ENCODE results near the gene GRID2. TPM values are rescaled to one million over a fixed set of nuclear protein-coding genes. Genes with fewer than 3 reads are reported as not detected.

GRID2 gene
- total RNA-seq, 1 donor from 2014 or later = not detected

- H3K4me1 ChIP-seq = no peaks in the 10 kb centered on the region
- H3K36me3 ChIP-seq = no peaks in the 10 kb centered on the region
- peaks cover 12% of the 10 kb centered on the region for H3K9me3 ChIP-seq (replicated peaks)
- DNase-seq = no peak
- no peak overlapping the region for H3K4me3 ChIP-seq
- no peaks in the 10 kb centered on the region for H3K27me3 ChIP-seq (ENCODE audit: low read depth)
- H3K27ac ChIP-seq (replicated peaks) = no peak overlapping the region
- TF ChIP-seq CTCF (IDR thresholded peaks at IDR 0.05; ENCODE audit: borderline replicate concordance) = no peak
- intact Hi-C loops (cut with micrococcal nuclease) = no loop called here
Measured at GRCh38 chr4:92791871-92792440, 488.2 kb downstream of the GRID2 start.

- intact Hi-C loops (cut with micrococcal nuclease) = no loop called here
- Histone ChIP-seq H3K27ac (replicated peaks) (no peak overlapping the region), H3K4me1 (no peaks in the 10 kb centered on the region), H3K9me3 (replicated peaks) (no peaks in the 10 kb centered on the region), H3K4me3 (no peak overlapping the region), H3K36me3 (no peaks in the 10 kb centered on the region), H3K27me3 (ENCODE audit: low read depth) (no peaks in the 10 kb centered on the region)
- no peak for TF ChIP-seq CTCF (IDR thresholded peaks at IDR 0.05; ENCODE audit: borderline replicate concordance)
- DNase-seq = no peak
Measured at GRCh38 chr4:92809381-92809780, 505.6 kb downstream of the GRID2 start.

- H3K27ac ChIP-seq (replicated peaks) = no peak overlapping the region
- TF ChIP-seq CTCF (IDR thresholded peaks at IDR 0.05; ENCODE audit: borderline replicate concordance) = no peak
- H3K9me3 ChIP-seq (replicated peaks) = no peaks in the 10 kb centered on the region
- intact Hi-C loops (cut with micrococcal nuclease) = no loop called here
- DNase-seq = no peak
- no peak overlapping the region for H3K4me3 ChIP-seq
- no peaks in the 10 kb centered on the region for H3K4me1 ChIP-seq
- H3K36me3 ChIP-seq = no peaks in the 10 kb centered on the region
- H3K27me3 ChIP-seq (ENCODE audit: low read depth) = no peaks in the 10 kb centered on the region
Measured at GRCh38 chr4:92812652-92813051, 508.9 kb downstream of the GRID2 start.

GRCh38 chr4:92814677-92815076 lies 510.9 kb downstream of the GRID2 start:
- no peak for TF ChIP-seq CTCF (IDR thresholded peaks at IDR 0.05; ENCODE audit: borderline replicate concordance)
- Histone ChIP-seq H3K27me3 (ENCODE audit: low read depth) (no peaks in the 10 kb centered on the region), H3K4me3 (no peak overlapping the region), H3K27ac (replicated peaks) (no peak overlapping the region), H3K9me3 (replicated peaks) (no peaks in the 10 kb centered on the region), H3K36me3 (no peaks in the 10 kb centered on the region), H3K4me1 (no peaks in the 10 kb centered on the region)
- DNase-seq = no peak
- intact Hi-C loops (cut with micrococcal nuclease) = no loop called here

GRCh38 chr4:92825256-92825655 lies 521.5 kb downstream of the GRID2 start:
- Histone ChIP-seq H3K36me3 (no peaks in the 10 kb centered on the region), H3K9me3 (replicated peaks) (peaks cover 4% of the 10 kb centered on the region), H3K4me3 (no peak overlapping the region), H3K27ac (replicated peaks) (no peak overlapping the region), H3K27me3 (ENCODE audit: low read depth) (no peaks in the 10 kb centered on the region), H3K4me1 (no peaks in the 10 kb centered on the region)
- DNase-seq = no peak
- intact Hi-C loops (cut with micrococcal nuclease) = no loop called here
- no peak for TF ChIP-seq CTCF (IDR thresholded peaks at IDR 0.05; ENCODE audit: borderline replicate concordance)

Measured in left ventricle myocardium inferior (tissue), 1 donor.